Thyroid gland (tissue), 4 donors: ENCODE measurements around the gene SLX9. TPM values are rescaled to one million over a fixed set of nuclear protein-coding genes. Genes with fewer than 3 reads are reported as not detected.

Source experiments
- DNase-seq, 2 donors: peaks; one replicate each; pipeline ENCODE4 v3.0.0-alpha.2; 2019
- H3K27ac ChIP-seq, 3 donors: fragments of 200-600 bp; sonication (generic); 1 replicate in 2 of 3; 2 replicates in 1 of 3; pipeline ENCODE4 v1.5.1; 2016 to 2019; ENCODE audit warnings: mild to moderate bottlenecking in 1 of 3, moderate library complexity in 1 of 3
- H3K27me3 ChIP-seq: fragments of 200-600 bp; sonication (generic); one replicate; pipeline ENCODE4 v1.5.1; 2019
- H3K36me3 ChIP-seq, 2 donors: fragments of 200-600 bp; sonication (generic); one replicate each; pipeline ENCODE4 v1.5.1; 2016 to 2019
- H3K4me1 ChIP-seq, 2 donors: fragments of 200-600 bp; sonication (generic); one replicate each; pipeline ENCODE4 v1.5.1; 2017 to 2019
- H3K4me3 ChIP-seq, 3 donors: fragments of 200-600 bp; sonication (generic); replicated peaks in 1 of 3; 1 replicate in 2 of 3; 2 replicates in 1 of 3; pipeline ENCODE4 v1.5.1; 2016; ENCODE audit warnings: mild to moderate bottlenecking in 1 of 3
- H3K9me3 ChIP-seq: fragments of 200-600 bp; sonication (generic); one replicate; pipeline ENCODE4 v1.5.1; 2017
- CTCF ChIP-seq, 6 experiments: fragments of 200-600 bp in 3 of 6; fragments of 450-650 bp in 3 of 6; sonication (generic) in 3 of 6; IDR thresholded peaks; one replicate each; pipeline ENCODE4 v1.5.1; 2016 to 2019; ENCODE audit warnings: antibody characterized with exemption in 6 of 6, mild to moderate bottlenecking in 2 of 6, inconsistent platforms in 1 of 6, moderate library complexity in 1 of 6
- POLR2A ChIP-seq, 2 donors: fragments of 450-650 bp; IDR thresholded peaks; one replicate each; pipeline ENCODE4 v1.6.1; 2017; ENCODE audit warnings: antibody characterized with exemption in 2 of 2, mild to moderate bottlenecking in 2 of 2, moderate library complexity in 1 of 2
- WGBS, 2 donors: methylation state at CpG; one replicate each; pipeline ENCODE4 v1.1.5; 2017; 5-methylcytosine and 5-hydroxymethylcytosine counted together
- intact Hi-C: fragments of 100-400 bp; cut with DNase I; formaldehyde crosslinking; loops from one replicate; pipeline ENCODE4 v1.15.1; 2023
- total RNA-seq, 4 donors: library from RNA; depleted of rRNA; stranded (reverse); fragments of >200 nt; gene quantifications; one replicate each; pipeline ENCODE4 v1.2.3, GENCODE V29; 2016

The SLX9 gene
- total RNA-seq, 4 donors from 2014 or later = 4.8 to 19.1 (median 11.2) TPM

GRCh38 chr21:44983421-44984206 is 43.8 kb downstream of the SLX9 start:
- Histone ChIP-seq H3K4me1 (peaks cover 0 to 7% of the 10 kb centered on the region in 2 donors), H3K36me3 (no peaks in the 10 kb centered on the region), H3K9me3 (no peaks in the 10 kb centered on the region), H3K27me3 (no peaks in the 10 kb centered on the region), H3K4me3 (no peak overlapping the region), H3K27ac (no peak overlapping the region)
- intact Hi-C loops = no loop called here
- no peak for DNase-seq
- TF ChIP-seq CTCF (IDR thresholded peaks at IDR 0.05) (no peak), POLR2A (IDR thresholded peaks at IDR 0.05) (no peak)
- WGBS, 2 donors = 94 to 97% methylated on average over 18 to 20 of the region's 22 CpGs

GRCh38 chr21:44984428-44984791 is 44.6 kb downstream of the SLX9 start:
- no peak overlapping the region for H3K27ac ChIP-seq
- 60 to 70% methylated on average over 9 to 11 of the region's 20 CpGs for WGBS, 2 donors

GRCh38 chr21:44984792-44985440 is 45.1 kb downstream of the SLX9 start:
- WGBS, 2 donors = 61 to 63% methylated on average over 15 to 23 of the region's 26 CpGs
- Histone ChIP-seq H3K27me3 (no peaks in the 10 kb centered on the region), H3K36me3 (no peaks in the 10 kb centered on the region), H3K9me3 (no peaks in the 10 kb centered on the region), H3K4me1 (peaks cover 0 to 7% of the 10 kb centered on the region in 2 donors), H3K4me3 (no peak overlapping the region), H3K27ac (no peak overlapping the region)
- intact Hi-C loops = no loop called here
- no peak for DNase-seq
- TF ChIP-seq CTCF (IDR thresholded peaks at IDR 0.05) (no peak), POLR2A (IDR thresholded peaks at IDR 0.05) (no peak)

More at GRCh38 chr21:44984428-44984791, 44.6 kb downstream of the SLX9 start:
- peaks cover 0 to 7% of the 10 kb centered on the region in 2 donors for H3K4me1 ChIP-seq
- no peaks in the 10 kb centered on the region for H3K27me3 ChIP-seq
- H3K9me3 ChIP-seq = no peaks in the 10 kb centered on the region
- intact Hi-C loops = no loop called here
- no peak for DNase-seq
- TF ChIP-seq POLR2A (IDR thresholded peaks at IDR 0.05) (no peak), CTCF (IDR thresholded peaks at IDR 0.05) (no peak)
- no peaks in the 10 kb centered on the region for H3K36me3 ChIP-seq
- H3K4me3 ChIP-seq = no peak overlapping the region

- Histone ChIP-seq H3K4me1 (peaks cover 0 to 7% of the 10 kb centered on the region in 2 donors), H3K36me3 (no peaks in the 10 kb centered on the region), H3K4me3 (no peak overlapping the region), H3K9me3 (no peaks in the 10 kb centered on the region), H3K27me3 (no peaks in the 10 kb centered on the region), H3K27ac (no peak overlapping the region)
- TF ChIP-seq POLR2A (IDR thresholded peaks at IDR 0.05) = no peak
- TF ChIP-seq CTCF (IDR thresholded peaks at IDR 0.05) = no peak
- 80 to 85% methylated on average over 14 to 17 of the region's 26 CpGs for WGBS, 2 donors
- intact Hi-C loops = no loop called here
- no peak for DNase-seq
Measured at GRCh38 chr21:44985441-44986401, 45.9 kb downstream of the SLX9 start.
